Anterior cingulate cortex (tissue), 58 donors: ENCODE data around the gene ARMH3.
A peak's percentile ranks its signal among the peaks of the same experiment; 100 is the strongest.

ENCODE experiments used
- DNase-seq, 58 donors: peaks; one replicate each; lab custom pipeline; 2025; lab: John Stamatoyannopoulos, UW

The ARMH3 gene

GRCh38 chr10:101840102-101840684, 215.8 kb downstream of the ARMH3 start:
- peak in 44 of 58 donors; percentile 7 to 80 (median 53) for DNase-seq

GRCh38 chr10:101839416-101840063, 216.4 kb downstream of the ARMH3 start:
- peak in 37 of 58 donors; percentile 16 to 80 (median 49) for DNase-seq

- no peak for DNase-seq
Observed at GRCh38 chr10:101839002-101839401, 217.0 kb downstream of the ARMH3 start.

GRCh38 chr10:101838416-101838970, 217.5 kb downstream of the ARMH3 start:
- DNase-seq: no peak

- no peak for DNase-seq
Observed at GRCh38 chr10:101837748-101838147, 218.2 kb downstream of the ARMH3 start.

- DNase-seq: no peak
Observed at GRCh38 chr10:101835362-101835761, 220.6 kb downstream of the ARMH3 start.

GRCh38 chr10:101834341-101834740, 221.6 kb downstream of the ARMH3 start:
- no peak for DNase-seq

GRCh38 chr10:101833466-101833865, 222.5 kb downstream of the ARMH3 start:
- no peak for DNase-seq

- no peak for DNase-seq
Observed at GRCh38 chr10:101832325-101832771, 223.6 kb downstream of the ARMH3 start.

- no peak for DNase-seq
Observed at GRCh38 chr10:101831169-101831811, 224.7 kb downstream of the ARMH3 start.

- peak in 52 of 58 donors; percentile 28 to 86 (median 62) for DNase-seq
Observed at GRCh38 chr10:101830322-101831168, 225.4 kb downstream of the ARMH3 start.

GRCh38 chr10:101829561-101830315, 226.2 kb downstream of the ARMH3 start:
- DNase-seq: no peak

- no peak for DNase-seq
Observed at GRCh38 chr10:101828766-101829551, 227.0 kb downstream of the ARMH3 start.

- no peak for DNase-seq
Observed at GRCh38 chr10:101827919-101828600, 227.9 kb downstream of the ARMH3 start.

GRCh38 chr10:101826852-101827434, 229.0 kb downstream of the ARMH3 start:
- DNase-seq: no peak

GRCh38 chr10:101824736-101825135, 231.2 kb downstream of the ARMH3 start:
- DNase-seq: no peak

GRCh38 chr10:101818872-101819633, 236.9 kb downstream of the ARMH3 start:
- peak in 12 of 58 donors; percentile 50 to 69 (median 62) for DNase-seq
